Stimulated activated CD8-positive, alpha-beta memory T cell treated with anti-CD3 and anti-CD28 coated beads, Interleukin-2, amount 100 ng/mL, for 48 hours (primary cell): ENCODE data around the gene PSAPL1.

Source experiments
- DNase-seq, 2 donors: peaks; one replicate each; pipeline ENCODE4 v3.0.0-alpha.2; 2020; ENCODE audit warnings: low read depth in 2 of 2

The PSAPL1 gene

DNA sequence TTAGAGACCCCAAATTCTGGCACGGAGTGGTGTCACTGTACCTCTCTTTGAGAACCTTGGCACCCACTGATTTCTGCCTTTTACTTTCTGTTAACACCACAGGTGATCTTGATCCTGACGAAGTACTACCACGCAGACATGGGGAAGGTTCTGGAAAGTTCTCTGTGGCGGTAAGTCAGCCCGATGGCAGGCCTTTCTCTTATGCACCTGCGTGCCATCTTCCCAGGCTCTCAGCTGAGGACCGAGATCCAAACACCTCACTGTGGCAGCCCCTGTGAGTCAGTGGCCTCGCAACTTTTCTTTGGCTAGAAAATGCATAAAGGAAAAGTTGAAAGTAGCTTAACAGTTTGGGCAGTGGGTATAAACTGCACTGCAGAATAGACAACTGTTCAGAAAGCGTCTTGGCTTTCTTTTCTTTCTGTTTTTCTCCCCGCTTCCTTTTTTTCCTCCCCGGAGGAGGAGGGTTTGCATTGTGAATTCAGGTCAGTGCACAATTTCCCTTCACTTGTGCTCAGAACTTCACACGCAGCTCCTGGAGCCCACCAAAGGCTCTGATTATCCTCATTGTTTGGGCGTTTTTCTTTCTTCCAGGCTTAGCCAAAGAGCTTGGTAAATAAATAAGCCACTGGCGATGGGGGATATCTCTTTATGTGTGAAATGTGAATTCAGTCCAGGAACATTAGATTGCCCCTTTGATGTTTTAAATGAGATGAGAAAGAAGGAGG, 38.4 kb downstream of the PSAPL1 start:
- no peak for DNase-seq

DNA sequence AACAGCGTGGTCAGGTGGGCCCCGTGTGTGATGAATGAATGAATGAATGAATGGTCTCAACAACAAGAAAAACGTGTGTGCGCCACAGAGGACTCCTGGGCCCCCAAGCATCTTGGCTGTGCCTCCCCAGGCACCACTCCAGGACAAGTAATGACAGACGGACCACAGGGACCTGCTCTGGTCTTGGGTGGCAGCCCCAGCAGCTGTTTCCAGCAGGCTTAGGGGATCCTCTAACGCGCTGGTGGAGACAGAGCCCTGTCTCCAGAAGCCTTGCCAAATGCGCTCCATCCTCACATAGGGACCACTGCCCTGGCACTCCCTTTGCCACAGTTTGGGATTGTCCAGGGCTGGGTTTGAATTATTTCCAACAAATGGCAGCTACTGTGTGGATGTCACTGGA, 39.1 kb downstream of the PSAPL1 start:
- DNase-seq, result no peak

DNA sequence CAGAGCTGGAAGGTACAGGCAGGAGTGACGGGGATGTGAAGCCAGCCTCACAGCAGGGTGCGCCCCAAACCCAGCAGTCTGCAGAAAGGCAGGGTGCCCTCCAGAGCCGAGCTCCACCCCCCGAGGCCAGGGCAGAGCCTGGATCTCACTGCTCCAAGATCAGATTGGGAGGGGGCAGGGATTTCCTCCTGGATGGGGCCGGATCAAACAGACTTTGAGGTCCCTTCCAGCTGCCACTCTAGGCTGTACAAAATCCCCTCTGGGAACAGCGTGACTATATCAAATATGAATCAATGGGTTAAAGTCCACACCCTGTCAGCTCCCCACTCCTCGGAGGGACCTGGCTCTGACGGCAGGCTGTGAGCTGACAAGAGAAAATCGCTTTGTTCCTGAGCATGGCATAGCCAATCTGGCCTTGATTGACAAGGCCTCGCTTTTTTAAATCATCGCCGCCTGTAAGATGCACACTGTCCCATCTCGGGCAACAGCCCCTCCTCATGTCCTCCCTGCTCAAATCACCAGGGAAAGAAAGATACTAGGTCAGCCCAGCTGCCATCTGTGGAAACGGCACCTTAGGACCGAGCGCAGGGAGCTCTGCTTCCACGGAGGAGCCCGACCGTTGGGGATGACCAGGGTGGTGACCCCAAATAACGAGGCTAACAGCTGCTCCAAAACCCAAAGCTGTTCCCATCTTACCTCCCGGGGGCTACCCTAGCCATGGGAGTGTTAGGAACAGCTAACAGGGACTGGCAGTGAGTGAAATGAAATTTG, 39.9 kb downstream of the PSAPL1 start:
- DNase-seq, result no peak

DNA sequence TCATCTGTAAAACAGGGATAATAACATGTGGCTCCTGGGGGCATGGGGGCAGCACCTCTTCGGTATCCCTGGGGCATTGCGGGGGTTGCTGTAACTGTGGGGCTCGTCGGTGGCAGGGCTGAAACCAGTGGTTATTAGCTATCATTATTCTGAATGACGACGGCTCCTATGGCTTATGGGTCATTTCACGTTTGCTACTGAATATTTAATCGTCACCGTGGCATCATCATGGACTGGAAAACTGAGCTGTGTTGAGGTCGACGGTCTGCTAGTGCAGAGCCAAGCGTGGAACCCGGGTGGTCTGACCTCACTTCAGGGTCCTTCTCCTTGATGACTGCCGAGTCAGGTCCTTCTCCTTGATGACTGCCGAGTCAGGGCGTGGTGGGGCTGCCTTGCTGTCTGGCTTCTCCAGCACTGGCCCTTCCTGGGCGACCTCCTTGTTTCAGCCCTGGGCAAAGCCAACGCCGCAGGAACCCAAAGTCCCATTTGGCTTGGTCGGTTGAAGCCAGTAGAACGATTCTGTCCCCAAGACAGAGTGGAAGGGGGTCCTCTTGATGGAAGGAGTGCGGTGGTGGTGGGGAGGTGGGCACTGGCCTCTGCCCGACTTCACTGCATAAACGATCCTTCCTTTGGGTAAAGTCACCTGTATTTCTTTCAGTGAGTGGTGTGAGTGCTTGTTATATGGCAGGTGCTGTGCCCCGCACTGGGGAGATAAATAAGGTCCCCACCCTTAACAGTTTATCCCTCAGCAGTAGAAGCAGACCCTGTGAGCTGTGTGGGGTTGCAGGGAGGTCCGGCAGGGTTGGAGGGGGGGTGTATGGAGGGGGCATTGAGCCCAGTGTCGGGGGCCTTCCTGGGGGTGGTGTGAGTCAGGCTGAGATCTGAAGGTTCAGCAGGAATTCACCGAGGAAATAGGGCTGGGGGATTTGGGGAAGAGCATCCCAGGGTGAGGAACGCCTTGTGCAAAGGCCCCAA, 40.8 kb downstream of the PSAPL1 start:
- DNase-seq, result no peak

DNA sequence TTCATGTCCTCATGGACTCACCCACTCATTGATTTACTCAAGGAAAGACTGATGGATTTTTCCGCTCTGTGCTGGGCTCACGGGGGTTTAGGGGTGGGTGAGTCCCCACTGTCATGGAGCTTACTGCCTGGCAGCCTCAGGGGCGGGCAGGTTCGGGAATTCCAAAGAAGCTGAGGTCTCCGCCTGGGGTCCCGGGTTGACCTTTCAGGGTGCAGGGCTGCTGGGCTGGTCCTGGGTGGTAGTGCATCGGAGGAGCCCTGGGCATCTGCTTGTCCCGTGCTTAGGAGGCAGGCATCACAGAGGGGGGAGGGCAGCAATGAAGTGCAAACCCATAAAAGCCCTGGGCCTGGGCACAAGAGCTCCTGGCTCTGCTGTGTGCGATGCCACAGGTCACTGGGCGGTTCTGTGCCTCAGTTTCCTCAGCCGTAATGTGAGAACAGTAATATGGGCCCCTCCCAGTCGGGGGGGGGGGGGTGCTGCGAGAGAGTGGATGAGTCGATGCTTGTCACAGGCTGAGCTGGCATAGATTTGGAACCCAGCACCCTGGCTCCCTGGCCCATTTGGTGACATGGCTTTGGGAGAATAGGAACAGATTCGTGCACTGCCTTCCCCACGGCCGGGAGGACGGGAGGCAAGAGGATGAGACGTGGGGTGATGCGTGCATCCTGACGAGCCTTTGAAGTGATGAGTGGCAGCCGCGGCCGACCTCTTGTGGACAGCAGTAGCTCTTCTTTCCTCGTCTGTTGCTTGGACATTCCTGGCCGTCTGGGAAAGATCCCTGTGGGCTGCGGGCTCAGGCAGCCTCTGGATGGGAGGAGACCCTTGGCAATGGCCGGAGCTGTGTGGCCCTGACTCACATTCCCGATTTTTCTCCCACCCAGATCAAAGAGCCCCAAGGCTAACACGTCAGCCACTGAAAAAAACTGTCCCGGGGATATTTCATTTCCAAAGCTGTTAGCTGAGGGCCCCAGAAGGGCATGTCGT, 42.0 kb downstream of the PSAPL1 start:
- no peak for DNase-seq

DNA sequence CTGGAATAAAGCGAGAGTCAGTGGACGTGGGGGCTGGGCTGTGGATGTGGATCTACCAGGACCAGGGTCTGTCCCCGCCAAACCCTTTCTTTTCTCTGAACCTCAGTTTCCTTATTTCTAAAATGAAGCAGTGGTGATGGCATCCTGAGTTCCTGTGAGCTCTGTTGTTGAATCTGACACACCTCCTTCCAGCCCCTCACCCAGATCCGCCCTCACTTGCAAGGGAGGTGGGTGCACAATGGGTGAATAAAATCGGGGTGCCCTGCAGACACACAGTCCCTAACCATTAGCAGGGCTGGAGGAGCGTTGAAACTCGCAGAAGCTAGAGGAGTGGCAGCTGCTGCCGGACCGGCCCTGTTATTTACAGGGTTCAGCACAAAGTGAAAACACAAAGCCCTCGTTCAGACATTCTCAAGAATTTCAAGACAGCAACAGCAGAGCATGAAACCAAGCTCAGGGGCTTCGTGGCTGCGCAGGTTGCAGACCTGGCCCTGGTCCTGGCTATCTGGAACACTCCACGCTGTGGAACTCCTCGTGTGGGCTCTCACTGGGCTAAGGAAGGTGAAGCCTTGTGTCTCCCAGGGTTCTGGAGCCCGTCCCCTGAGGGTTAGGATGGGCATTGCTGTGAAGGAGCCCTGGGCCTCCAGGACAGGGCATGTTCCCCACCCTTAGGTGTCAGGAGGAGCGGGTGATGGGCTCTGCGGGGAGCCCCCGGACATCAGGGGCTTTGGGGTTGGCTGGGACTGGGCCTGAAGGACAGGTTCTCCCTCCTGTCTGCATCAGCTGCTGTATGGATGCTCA, 42.9 kb downstream of the PSAPL1 start:
- DNase-seq, result no peak

DNA sequence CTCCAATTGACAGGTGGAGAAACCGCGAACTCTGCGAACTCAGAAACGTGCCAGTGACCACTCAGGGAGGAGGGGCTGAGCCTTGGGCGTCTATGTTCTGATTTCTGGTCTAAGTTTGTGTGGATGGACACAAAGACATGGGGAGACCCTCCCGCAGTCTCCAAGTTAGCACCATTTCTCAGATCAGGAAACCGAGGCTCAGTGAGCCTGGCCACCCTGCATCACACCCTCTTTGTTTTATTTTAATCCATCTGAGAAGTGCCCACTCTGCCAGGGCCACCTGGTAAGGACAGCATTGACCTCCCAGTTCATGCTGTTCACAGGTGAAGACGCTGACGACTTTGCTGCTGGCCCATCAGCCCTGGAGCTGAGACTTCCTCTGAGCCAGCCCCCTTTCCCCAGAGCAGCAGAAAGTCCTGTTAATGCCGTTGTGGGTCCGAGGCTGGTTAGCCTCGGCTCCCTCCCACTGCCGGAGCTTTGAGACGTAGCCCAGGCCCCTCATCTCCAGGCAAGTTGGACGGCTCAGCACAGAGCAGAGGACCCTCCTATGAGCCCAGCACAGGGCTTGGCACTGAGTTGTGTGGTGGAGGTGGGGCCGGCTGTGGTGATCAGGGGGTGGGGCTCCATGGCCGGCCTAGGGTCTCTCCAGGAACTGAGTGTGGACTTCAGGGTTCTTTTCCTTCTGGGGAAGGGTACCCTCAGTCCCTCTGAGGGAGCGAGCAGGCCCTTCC, 43.7 kb downstream of the PSAPL1 start:
- no peak for DNase-seq

DNA sequence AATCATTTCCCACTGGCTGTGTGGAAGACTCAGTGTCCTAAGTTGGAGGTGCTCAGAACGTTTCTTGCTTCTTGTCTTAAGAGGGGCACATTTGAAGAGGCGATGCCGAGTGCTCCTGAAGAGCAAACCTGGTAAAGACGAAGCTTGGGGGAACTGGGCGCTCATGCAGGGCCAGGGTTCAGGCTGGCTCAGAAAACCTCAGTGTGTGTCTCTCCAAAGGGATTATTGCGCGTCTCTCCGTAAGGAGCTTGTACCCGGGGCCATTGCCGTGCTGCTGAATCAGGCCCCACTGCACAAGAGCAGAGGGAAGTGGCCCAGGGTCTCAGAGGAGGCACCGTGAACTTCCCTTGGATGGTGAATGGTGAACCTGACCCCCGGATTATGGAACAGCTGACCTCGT, 44.4 kb downstream of the PSAPL1 start:
- no peak for DNase-seq

DNA sequence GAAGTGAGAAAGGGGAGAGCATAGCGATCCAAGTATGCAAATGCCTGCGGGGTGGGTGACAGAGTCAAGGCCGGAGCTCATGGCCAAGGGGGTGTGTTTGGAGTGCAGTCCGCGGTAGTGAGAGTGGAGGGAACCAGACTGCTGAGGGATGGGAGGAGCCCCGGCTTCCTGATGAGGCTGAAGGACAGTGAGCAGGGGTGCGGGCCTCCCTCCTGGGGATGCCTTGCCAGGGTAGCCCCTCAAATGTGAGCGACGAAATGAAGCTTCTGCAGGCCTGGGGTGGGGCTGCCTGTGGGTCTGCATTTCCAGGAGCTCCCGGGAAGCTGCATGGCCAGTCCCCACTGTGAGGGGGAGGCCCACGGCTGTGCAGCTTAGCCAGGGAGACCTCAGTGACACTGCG, 45.0 kb downstream of the PSAPL1 start:
- no peak for DNase-seq

DNA sequence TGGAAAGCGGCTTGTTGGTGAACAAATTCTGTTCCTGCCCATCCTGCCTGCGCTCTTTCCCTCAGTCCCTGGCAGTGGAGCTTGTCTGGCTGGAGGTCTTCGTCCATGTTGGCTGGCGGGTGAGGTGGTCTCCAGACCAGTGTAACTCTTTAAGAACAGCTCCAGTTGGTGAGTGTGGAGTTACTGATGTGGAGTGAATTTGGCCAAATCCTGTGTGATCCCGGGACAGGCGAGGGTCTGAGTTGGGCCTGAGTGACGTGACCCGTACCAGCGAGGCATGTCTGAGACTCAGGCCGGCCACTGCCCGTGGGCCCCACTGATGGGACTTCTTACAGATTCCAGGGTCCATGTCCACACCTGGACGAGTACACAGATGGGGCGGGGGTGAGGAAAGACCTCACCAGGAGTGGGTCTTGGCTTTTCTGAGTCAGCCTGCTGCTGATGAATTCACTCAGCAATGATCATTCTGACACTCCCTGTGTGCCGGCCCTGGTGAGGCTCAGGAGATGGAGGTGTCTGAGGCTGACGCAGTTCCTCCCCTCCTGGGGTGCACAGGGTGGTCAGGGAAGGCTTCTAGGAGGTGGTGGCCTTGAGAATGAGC, 45.5 kb downstream of the PSAPL1 start:
- no peak for DNase-seq

DNA sequence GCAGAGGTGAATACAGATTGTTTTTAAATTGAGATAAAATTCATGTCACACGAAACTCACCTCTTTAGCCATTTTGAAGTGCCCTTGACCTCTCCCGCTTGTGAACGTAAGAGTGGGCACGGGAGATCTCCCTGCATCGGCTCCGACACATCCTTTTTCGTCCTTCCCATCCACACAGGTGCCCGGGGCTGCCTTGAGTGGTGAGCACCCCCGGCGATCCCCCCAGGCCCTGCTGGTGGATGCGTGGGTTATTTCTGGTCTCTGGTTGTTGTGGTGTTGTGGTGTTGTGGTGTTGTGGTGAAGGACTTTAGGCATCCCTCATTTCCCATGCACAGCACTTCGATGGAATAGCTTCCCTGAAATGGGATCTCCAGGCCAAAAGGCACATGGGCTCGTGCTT, 46.1 kb downstream of the PSAPL1 start:
- no peak for DNase-seq

DNA sequence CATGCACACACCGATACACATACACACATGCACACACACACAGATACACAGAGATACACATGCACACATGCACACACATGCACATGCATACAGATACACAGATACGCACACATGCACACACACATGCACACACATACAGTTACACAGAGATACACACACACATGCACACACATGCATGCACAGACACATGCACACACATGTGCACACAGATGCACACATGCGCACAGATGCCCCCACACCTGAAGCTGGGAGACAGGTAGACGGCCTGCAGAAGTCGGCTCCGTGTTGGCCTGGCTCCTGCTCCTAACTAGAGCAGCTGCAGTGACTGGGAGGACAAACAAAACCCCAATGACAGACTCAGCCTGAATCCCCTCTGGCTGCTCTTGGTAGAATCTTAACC, 46.8 kb downstream of the PSAPL1 start:
- DNase-seq, result no peak

DNA sequence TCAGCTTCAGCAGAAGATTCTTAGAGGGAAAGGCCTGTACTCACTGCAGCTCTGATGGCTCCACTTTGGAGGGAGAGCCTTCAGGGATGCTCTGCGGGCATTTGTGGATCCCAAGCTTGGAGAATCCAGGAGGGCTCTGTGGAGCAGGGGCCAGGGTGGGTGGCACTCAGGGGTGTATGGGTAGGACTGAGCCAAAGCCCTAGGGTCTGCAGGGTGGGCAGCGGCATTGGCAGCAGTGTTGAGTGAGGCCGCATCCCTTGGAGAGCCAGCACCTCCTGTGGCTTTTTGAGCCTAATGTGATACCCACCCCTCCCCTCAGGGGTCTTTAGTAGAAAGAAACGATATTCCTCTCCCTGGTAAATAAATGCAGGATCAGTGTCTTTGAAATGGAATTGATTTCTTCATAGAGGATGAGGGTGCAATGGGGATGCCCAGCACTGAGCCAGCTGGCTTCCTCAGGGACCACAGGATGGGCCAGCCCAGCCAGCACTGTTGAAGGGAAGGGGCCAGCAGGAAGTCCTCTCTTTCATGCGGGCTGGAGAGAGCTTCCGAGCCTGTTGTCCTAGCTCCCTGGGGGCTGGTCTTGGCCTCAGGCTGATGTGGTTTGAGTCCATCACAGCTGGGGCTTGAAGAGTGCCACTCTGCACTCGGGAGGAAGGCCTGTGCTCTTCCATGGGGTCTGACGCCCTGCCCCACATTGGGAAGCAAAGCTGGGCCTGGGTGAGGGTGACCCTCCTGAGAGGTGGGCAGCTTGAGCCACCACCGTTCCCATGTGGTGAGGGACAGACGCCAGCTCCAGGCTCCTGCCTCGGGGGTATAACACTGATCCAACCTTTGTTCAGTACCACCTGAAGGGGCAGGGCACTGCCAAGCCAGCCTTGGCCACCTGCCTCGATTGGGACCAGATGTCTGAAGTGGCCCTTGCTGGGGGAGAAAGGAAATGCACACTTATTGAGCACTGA, 49.5 kb downstream of the PSAPL1 start:
- no peak for DNase-seq

DNA sequence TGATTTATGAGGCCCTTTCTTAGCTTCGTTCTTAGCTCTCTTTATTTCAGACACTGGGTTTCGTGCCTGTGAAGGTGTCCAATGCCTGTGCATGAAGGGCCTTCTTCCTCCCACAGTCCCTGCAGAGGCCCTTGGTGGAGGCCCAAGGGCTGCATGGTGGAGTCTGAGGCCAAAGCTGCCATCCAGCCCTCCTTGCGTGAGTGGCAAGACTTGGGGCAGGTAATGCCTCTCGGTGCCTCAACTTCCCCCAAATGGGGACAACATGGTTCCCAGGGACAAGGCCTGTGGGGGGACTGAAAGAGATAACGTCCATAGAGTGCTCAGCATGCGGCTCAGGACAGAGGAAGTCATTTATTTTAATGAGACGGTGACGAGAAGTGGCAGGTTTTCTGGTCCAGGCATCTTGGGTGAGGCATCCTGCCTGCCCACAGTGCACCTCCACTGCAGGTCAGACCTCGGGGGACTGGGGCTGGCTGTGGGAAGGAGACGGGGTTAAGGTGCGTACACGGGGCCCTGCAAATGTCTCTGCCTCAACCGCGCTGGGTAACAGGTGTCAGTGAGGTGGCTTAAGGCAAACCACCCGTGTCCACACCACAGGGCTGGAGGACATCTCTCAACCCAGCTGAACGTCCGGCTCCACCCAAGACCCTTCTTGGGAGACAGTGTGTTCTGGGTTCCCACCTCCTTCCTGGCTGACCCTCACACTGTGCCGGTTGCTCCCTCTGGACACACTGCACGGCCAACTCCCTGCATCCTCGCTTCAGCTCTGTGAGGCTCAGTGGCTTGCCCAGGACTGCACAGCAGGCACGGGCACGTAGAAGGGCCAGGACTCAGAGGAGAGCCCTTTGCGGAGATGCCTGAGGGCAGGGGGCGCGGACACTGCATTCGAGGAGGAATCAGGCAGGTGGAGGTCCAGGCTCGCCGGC, 50.5 kb downstream of the PSAPL1 start:
- no peak for DNase-seq

DNA sequence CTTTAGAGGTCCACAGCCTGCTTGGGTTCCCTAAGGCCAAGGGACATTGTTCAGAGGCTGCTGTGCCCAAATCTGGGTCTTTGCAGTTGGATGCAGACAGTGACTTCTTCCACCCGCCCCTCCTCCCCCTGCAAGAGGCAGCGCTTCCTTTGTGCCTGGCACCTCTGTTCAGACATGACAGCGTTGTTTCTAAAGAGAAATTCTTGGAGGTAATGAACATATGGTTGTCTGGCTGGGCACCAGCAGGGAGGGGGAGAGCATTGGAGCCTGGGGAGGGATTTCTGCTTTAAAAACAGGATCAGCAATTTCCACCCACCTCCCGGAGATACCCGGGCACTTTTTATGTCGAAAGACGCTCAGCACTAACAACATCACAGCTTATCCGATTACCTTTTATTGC, 51.5 kb downstream of the PSAPL1 start:
- no peak for DNase-seq

DNA sequence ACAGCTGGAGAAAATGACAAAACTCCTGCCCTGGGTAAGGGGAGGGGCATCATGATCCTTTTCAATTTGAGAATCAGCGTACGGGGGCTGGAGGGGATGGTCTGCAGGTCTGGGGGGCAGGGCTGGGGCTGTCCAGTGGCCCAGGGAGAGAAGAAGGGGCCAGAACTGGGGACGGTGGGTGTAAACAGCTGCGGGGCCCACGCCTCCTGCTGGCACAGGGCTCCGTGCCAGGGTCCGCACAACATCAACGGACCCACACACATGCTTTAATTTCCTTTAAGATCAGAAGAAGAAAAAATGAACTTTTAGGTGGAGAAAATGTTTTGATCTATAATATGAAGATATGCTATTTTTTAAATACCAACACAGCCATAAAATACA, 52.1 kb downstream of the PSAPL1 start:
- no peak for DNase-seq
